AG20443 (cell line): ENCODE measurements around the gene GPANK1.

ENCODE experiments used
- DNase-seq: peaks from one replicate; pipeline ENCODE4 v3.0.0; 2012; ENCODE audit warnings: low spot score, mixed read lengths

GPANK1 gene

GRCh38 chr6:31691078-31691463 lies 26.3 kb upstream of the GPANK1 start:
- DNase-seq = no peak

- no peak for DNase-seq
Observed at GRCh38 chr6:31690231-31691077, 25.7 kb upstream of the GPANK1 start.

- no peak for DNase-seq
Observed at GRCh38 chr6:31689249-31690110, 24.7 kb upstream of the GPANK1 start.

- no peak for DNase-seq
Observed at GRCh38 chr6:31687860-31688693, 23.3 kb upstream of the GPANK1 start.

- no peak for DNase-seq
Observed at GRCh38 chr6:31687321-31687720, 22.5 kb upstream of the GPANK1 start.

GRCh38 chr6:31686483-31686882 lies 21.7 kb upstream of the GPANK1 start:
- DNase-seq = no peak

- no peak for DNase-seq
Observed at GRCh38 chr6:31683591-31683990, 18.8 kb upstream of the GPANK1 start.

GRCh38 chr6:31681135-31681671 lies 16.4 kb upstream of the GPANK1 start:
- peak; percentile 69 for DNase-seq

GRCh38 chr6:31680226-31681134 lies 15.7 kb upstream of the GPANK1 start, which contains the start of gene LY6G5C:
Gene LY6G5C (minus strand): TSS chr6:31681067. CDS start chr6:31680373, 694 bp downstream.
- peak; percentile 91 for DNase-seq

GRCh38 chr6:31677955-31678354 lies 13.2 kb upstream of the GPANK1 start:
- no peak for DNase-seq

- DNase-seq = no peak
Observed at GRCh38 chr6:31676904-31677303, 12.1 kb upstream of the GPANK1 start.

GRCh38 chr6:31676322-31676903 lies 11.6 kb upstream of the GPANK1 start:
- DNase-seq = no peak

- no peak for DNase-seq
Observed at GRCh38 chr6:31669676-31670075, 4.9 kb upstream of the GPANK1 start, which contains the start of gene LY6G5B. Gene LY6G5B (plus strand): TSS chr6:31669976. CDS start chr6:31670951, 975 bp downstream.

GRCh38 chr6:31666337-31666965 lies 1.7 kb upstream of the GPANK1 start:
- peak; percentile 32 for DNase-seq

GRCh38 chr6:31665501-31666336 lies 922 bp upstream of the GPANK1 start, which contains the start of gene CSNK2B:
Gene CSNK2B (plus strand): TSS chr6:31666080. CDS start chr6:31666832, 752 bp downstream.
- DNase-seq = peak; percentile 97

GRCh38 chr6:31663961-31664789 lies 622 bp downstream of the GPANK1 start:
- DNase-seq = peak; percentile 73

- no peak for DNase-seq
Observed at GRCh38 chr6:31663126-31663960, 1.5 kb downstream of the GPANK1 start.
